Endothelial cell of umbilical vein (primary cell): ENCODE results near the gene CUTA. TPM values are rescaled to one million over a fixed set of nuclear protein-coding genes. Genes with fewer than 3 reads are reported as not detected.
A peak's percentile ranks its signal among the peaks of the same experiment; 100 is the strongest.

Experiments used
- BruUV-seq: library from RNA; stranded (reverse); fragments of 400-500 nt; replicated peaks from 2 replicates; lab custom pipeline; 2021; lab: Mats Ljungman, UMichigan
- CTCF ChIA-PET: fragments of 300-600, 350-600 bp; sonication (Branson Sonifier 250); formaldehyde crosslinking; loops from one replicate; lab custom pipeline; 2021; ENCODE audit warnings: antibody characterized with exemption, inconsistent platforms; lab: Charles Lee
- POLR2A ChIA-PET: fragments of 300-600, 350-600 bp; sonication (Branson Sonifier 250); formaldehyde crosslinking; loops from one replicate; lab custom pipeline; 2021; ENCODE audit warnings: antibody characterized with exemption, inconsistent platforms; lab: Charles Lee
- DNase-seq: peaks from one replicate; pipeline ENCODE4 v3.0.0-alpha.2; 2011; ENCODE audit warnings: low read depth, low spot score
- FAIRE-seq: peaks from 2 replicates; lab custom pipeline; 2011; peaks lifted over from hg19 to GRCh38; lab: Jason Lieb, UNC
- H2AFZ ChIP-seq: 2 replicates; pipeline ENCODE4 v1.6.0; 2012; ENCODE audit warnings: low read depth, low read length, control low read depth, inconsistent platforms
- H3K27ac ChIP-seq: 2 replicates; pipeline ENCODE4 v1.5.1; 2011; ENCODE audit warnings: low read depth, mild to moderate bottlenecking, control low read depth, low read length, moderate library complexity; ENCODE audit not compliant: insufficient read depth
- H3K27me3 ChIP-seq, 2 experiments: 2 replicates each; pipeline versions ENCODE4 v1.6.0 to v1.6.1; 2011; ENCODE audit warnings: low read length in 2 of 2, mixed read lengths in 1 of 2; ENCODE audit not compliant: control insufficient read depth in 2 of 2, insufficient read depth in 2 of 2
- H3K36me3 ChIP-seq, 2 experiments: 2 replicates in 1 of 2; 3 replicates in 1 of 2; pipeline ENCODE4 v1.5.1; 2011; ENCODE audit warnings: low read length in 2 of 2, mild to moderate bottlenecking in 1 of 2, moderate library complexity in 1 of 2; ENCODE audit not compliant: control insufficient read depth in 2 of 2, insufficient read depth in 2 of 2; ENCODE audit errors: extremely low read depth in 1 of 2
- H3K4me1 ChIP-seq: 3 replicates; pipeline ENCODE4 v1.5.1; 2011; ENCODE audit warnings: mild to moderate bottlenecking, low read length; ENCODE audit not compliant: control insufficient read depth, insufficient read depth; ENCODE audit errors: extremely low read depth
- H3K4me2 ChIP-seq: 2 replicates; pipeline ENCODE4 v1.6.1; 2011; ENCODE audit warnings: low read length, control low read depth, mixed read lengths; ENCODE audit not compliant: insufficient read depth
- H3K4me3 ChIP-seq, 3 experiments: fragments of 200-600 bp in 1 of 3; sonication (generic), shearing (Covaris generic) in 1 of 3; replicated peaks in 1 of 3; 2 replicates each; pipeline ENCODE4 v1.5.1; 2011 to 2016; ENCODE audit warnings: control low read depth in 3 of 3, low read length in 3 of 3, mild to moderate bottlenecking in 2 of 3, inconsistent platforms in 1 of 3, low read depth in 1 of 3, moderate library complexity in 1 of 3; ENCODE audit not compliant: insufficient read depth in 1 of 3
- H3K79me2 ChIP-seq: 2 replicates; pipeline ENCODE4 v1.6.0; 2012; ENCODE audit warnings: low read length, inconsistent platforms; ENCODE audit not compliant: control insufficient read depth, insufficient read depth
- H3K9ac ChIP-seq: replicated peaks from 2 replicates; pipeline ENCODE3; 2011; ENCODE audit warnings: low read length, control low read depth; ENCODE audit not compliant: insufficient read depth; ENCODE audit errors: extremely low read depth
- H3K9me1 ChIP-seq: replicated peaks from 3 replicates; pipeline ENCODE4 v1.6.0; 2011; ENCODE audit warnings: mild to moderate bottlenecking, low read length; ENCODE audit not compliant: control insufficient read depth, insufficient read depth; ENCODE audit errors: extremely low read depth
- H3K9me3 ChIP-seq: replicated peaks from 2 replicates; pipeline ENCODE4 v1.5.1; 2012; ENCODE audit warnings: low read length, inconsistent platforms; ENCODE audit not compliant: control insufficient read depth, insufficient read depth
- H4K20me1 ChIP-seq: replicated peaks from 2 replicates; pipeline ENCODE3; 2011; ENCODE audit warnings: mild to moderate bottlenecking, low read length; ENCODE audit not compliant: control insufficient read depth, insufficient read depth; ENCODE audit errors: extremely low read depth
- CTCF ChIP-seq, 2 donors: IDR thresholded peaks; 1 replicate in 1 of 2; 2 replicates in 1 of 2; pipeline ENCODE4 v1.5.1; 2011; ENCODE audit warnings: low read length in 2 of 2, mild to moderate bottlenecking in 2 of 2, moderate library complexity in 2 of 2, control low read depth in 1 of 2, inconsistent platforms in 1 of 2, low read depth in 1 of 2; ENCODE audit not compliant: insufficient read depth in 1 of 2; ENCODE audit errors: extremely low read depth in 1 of 2
- EZH2 ChIP-seq: IDR thresholded peaks from 2 replicates; pipeline ENCODE4 v1.6.1; 2012; ENCODE audit warnings: borderline replicate concordance, low read depth, mild to moderate bottlenecking, moderate library complexity, low read length, inconsistent platforms; ENCODE audit not compliant: severe bottlenecking
- MAX ChIP-seq: IDR thresholded peaks from 2 replicates; pipeline ENCODE4 v1.6.1; 2011; ENCODE audit not compliant: insufficient read depth, insufficient read length
- POLR2A ChIP-seq: IDR thresholded peaks from 2 replicates; pipeline ENCODE4 v1.6.1; 2012; ENCODE audit warnings: low read depth, mild to moderate bottlenecking, control low read depth, low read length
- dilution Hi-C: fragments of 300-500 bp; cut with MboI; formaldehyde crosslinking; loops from one replicate; pipeline ENCODE4 v1.15.0; 2019; ENCODE audit warnings: low sequenced_read_pairs; ENCODE audit not compliant: extremely low pct_ligation_motif_present
- intact Hi-C: fragments of 100-400 bp; cut with micrococcal nuclease; formaldehyde crosslinking; loops from one replicate; pipeline ENCODE4 v1.10.0; 2022
- polyA plus RNA-seq, 4 experiments: library from polyadenylated mRNA; depleted of rRNA in 3 of 4; stranded (reverse) in 3 of 4; unstranded in 1 of 4; fragments of >200 nt; gene quantifications; 2 replicates each; pipeline versions ENCODE4 v1.2.1 to v1.2.3, GENCODE V29; 2011 to 2012; ENCODE audit warnings: missing spikeins in 1 of 4
- total RNA-seq: library from RNA; stranded (reverse); gene quantifications from 2 replicates; pipeline ENCODE4 v1.2.3, GENCODE V29; 2021

The CUTA gene
- total and polyA plus RNA-seq, 2 donors (not counting 3 experiments of a cell fraction or from before 2014, with no cell fraction given), result 133 to 202 TPM

GRCh38 chr6:33440649-33441309 lies 22.9 kb upstream of the CUTA start:
- H3K27ac ChIP-seq, result no peak overlapping the region
- no peaks in the 10 kb centered on the region for H3K79me2 ChIP-seq
- no peaks in the 10 kb centered on the region for H3K4me1 ChIP-seq
- no peak overlapping the region for H3K4me3 ChIP-seq
- H4K20me1 ChIP-seq, result no peaks in the 10 kb centered on the region
- ChIA-PET POLR2A (no interaction called here), CTCF (interaction anchor here (2.0 kb wide), 1 partner anchor 10 kb away, joined by 5 read pairs; no protein-coding TSS in a partner anchor)
- intact Hi-C loops (no loop called here), dilution Hi-C loops (no loop called here)
- no peaks in the 10 kb centered on the region for H3K27me3 ChIP-seq
- FAIRE-seq, result no peak
- H3K36me3 ChIP-seq, result peaks cover 0 to 26% of the 10 kb centered on the region in 2 experiments
- no peaks in the 10 kb centered on the region for H3K9me3 ChIP-seq
- no peaks in the 10 kb centered on the region for H3K9me1 ChIP-seq
- TF ChIP-seq POLR2A (no peak), EZH2 (no peak), MAX (no peak)
- DNase-seq, result no peak
- BruUV-seq, result TSS peak; percentile 7
- H2AFZ ChIP-seq, result no peak overlapping the region
- no peak overlapping the region for H3K4me2 ChIP-seq
- H3K9ac ChIP-seq, result no peak overlapping the region

- no peaks in the 10 kb centered on the region for H3K9me3 ChIP-seq
- H3K9me1 ChIP-seq, result no peaks in the 10 kb centered on the region
- dilution Hi-C loops (no loop called here), intact Hi-C loops (no loop called here)
- no peaks in the 10 kb centered on the region for H4K20me1 ChIP-seq
- no peaks in the 10 kb centered on the region for H3K4me1 ChIP-seq
- no peaks in the 10 kb centered on the region for H3K79me2 ChIP-seq
- ChIA-PET POLR2A (no interaction called here), CTCF (interaction anchor here (2.0 kb wide), 1 partner anchor 10 kb away, joined by 5 read pairs; no protein-coding TSS in a partner anchor)
- H3K36me3 ChIP-seq, result peaks cover 3 to 26% of the 10 kb centered on the region in 2 experiments
- no peak overlapping the region for H3K4me3 ChIP-seq
- H3K27ac ChIP-seq, result no peak overlapping the region
- BruUV-seq, result no TSS peak
- TF ChIP-seq CTCF (IDR thresholded peaks at IDR 0.05; ENCODE audit: extremely low read depth in 1 of 2, insufficient read depth in 1 of 2, low read depth in 1 of 2, low read length in 2 of 2), result no peak
- no peaks in the 10 kb centered on the region for H3K27me3 ChIP-seq
- no peak overlapping the region for H2AFZ ChIP-seq
- no peak overlapping the region for H3K4me2 ChIP-seq
- no peak for FAIRE-seq
- no peak overlapping the region for H3K9ac ChIP-seq
- no peak for DNase-seq
Measured at GRCh38 chr6:33439956-33440648, 22.2 kb upstream of the CUTA start.
